ENCODE data around the gene GRM5.

GRM5 gene

GRCh38 chr11:88644724-88645123, 421.1 kb downstream of the GRM5 start:
- no peak overlapping the region for H3K4me3 ChIP-seq (ENCODE audit: low read depth, low read length)
- ChIA-PET CTCF (no interaction called here), POLR2A (no interaction called here)
- TF ChIP-seq CTCF (IDR thresholded peaks at IDR 0.05; ENCODE audit: insufficient read depth, low read length, missing control alignments), result no peak
- no peak for DNase-seq (ENCODE audit: low read depth, low spot score)

GRCh38 chr11:88632163-88632562, 433.6 kb downstream of the GRM5 start:
- no peak for TF ChIP-seq CTCF (IDR thresholded peaks at IDR 0.05; ENCODE audit: insufficient read depth, low read length, missing control alignments)
- no peak overlapping the region for H3K4me3 ChIP-seq (ENCODE audit: low read depth, low read length)
- ChIA-PET POLR2A (no interaction called here), CTCF (no interaction called here)
- no peak for DNase-seq (ENCODE audit: low read depth, low spot score)

- no peak overlapping the region for H3K4me3 ChIP-seq (ENCODE audit: low read depth, low read length)
- TF ChIP-seq CTCF (IDR thresholded peaks at IDR 0.05; ENCODE audit: insufficient read depth, low read length, missing control alignments), result no peak
- DNase-seq (ENCODE audit: low read depth, low spot score), result no peak
- ChIA-PET CTCF (no interaction called here), POLR2A (no interaction called here)
Observed at GRCh38 chr11:88631497-88631896, 434.3 kb downstream of the GRM5 start.

- CTCF ChIA-PET, result no interaction called here
- POLR2A ChIA-PET, result no interaction called here
- no peak for TF ChIP-seq CTCF (IDR thresholded peaks at IDR 0.05; ENCODE audit: insufficient read depth, low read length, missing control alignments)
- peak; percentile 0 for DNase-seq (ENCODE audit: low read depth, low spot score)
- H3K4me3 ChIP-seq (ENCODE audit: low read depth, low read length), result no peak overlapping the region
Observed at GRCh38 chr11:88629496-88629895, 436.3 kb downstream of the GRM5 start.

- POLR2A ChIA-PET, result no interaction called here
- CTCF ChIA-PET, result no interaction called here
- no peak overlapping the region for H3K4me3 ChIP-seq (ENCODE audit: low read depth, low read length)
- no peak for TF ChIP-seq CTCF (IDR thresholded peaks at IDR 0.05; ENCODE audit: insufficient read depth, low read length, missing control alignments)
- no peak for DNase-seq (ENCODE audit: low read depth, low spot score)
Observed at GRCh38 chr11:88626216-88626615, 439.6 kb downstream of the GRM5 start.

- DNase-seq (ENCODE audit: low read depth, low spot score), result no peak
- H3K4me3 ChIP-seq (ENCODE audit: low read depth, low read length), result no peak overlapping the region
- ChIA-PET POLR2A (no interaction called here), CTCF (no interaction called here)
- TF ChIP-seq CTCF (IDR thresholded peaks at IDR 0.05; ENCODE audit: insufficient read depth, low read length, missing control alignments), result no peak
Observed at GRCh38 chr11:88623531-88623930, 442.3 kb downstream of the GRM5 start.

All from AG04449 (cell line).